Endodermal cell (in vitro differentiated cells): ENCODE measurements around the gene DOCK4. TPM values are rescaled to one million over a fixed set of nuclear protein-coding genes. Genes with fewer than 3 reads are reported as not detected.

ENCODE experiments used
- DNase-seq: peaks from one replicate; pipeline ENCODE4 v3.0.0-alpha.2; 2017
- H3K27ac ChIP-seq: 2 replicates; pipeline ENCODE4 v1.5.1; 2013; ENCODE audit warnings: mild to moderate bottlenecking, low read depth, low read length, moderate library complexity
- H3K27me3 ChIP-seq: 2 replicates; pipeline ENCODE4 v1.6.1; 2013; ENCODE audit warnings: mild to moderate bottlenecking, low read length, moderate library complexity; ENCODE audit not compliant: insufficient read depth, control insufficient read depth, poor library complexity, severe bottlenecking
- H3K36me3 ChIP-seq: 2 replicates; pipeline ENCODE4 v1.7.0; 2013; ENCODE audit warnings: mild to moderate bottlenecking, low read length, moderate library complexity; ENCODE audit not compliant: control insufficient read depth, insufficient read depth
- H3K4me1 ChIP-seq: one replicate; pipeline ENCODE4 v1.7.0; 2013; ENCODE audit warnings: low read length; ENCODE audit not compliant: control insufficient read depth, insufficient read depth
- H3K4me3 ChIP-seq: 2 replicates; pipeline ENCODE4 v1.5.1; 2013; ENCODE audit warnings: mild to moderate bottlenecking, low read length, moderate library complexity
- H3K9ac ChIP-seq: 2 replicates; pipeline ENCODE4 v1.6.1; 2013; ENCODE audit warnings: mild to moderate bottlenecking, low read length, moderate library complexity; ENCODE audit not compliant: poor library complexity, severe bottlenecking; ENCODE audit errors: extremely low read depth
- H3K9me3 ChIP-seq: 2 replicates; pipeline ENCODE4 v1.6.1; 2013; ENCODE audit warnings: mild to moderate bottlenecking, low read length, moderate library complexity; ENCODE audit not compliant: control insufficient read depth
- H3K27ac Mint-ChIP-seq: 2 replicates; pipeline ENCODE4 v1.8.0; 2020; ENCODE audit warnings: mixed read lengths
- H3K27me3 Mint-ChIP-seq: 2 replicates; pipeline ENCODE4 v1.8.0; 2021; ENCODE audit warnings: mild to moderate bottlenecking, mixed read lengths; ENCODE audit not compliant: insufficient read depth
- H3K36me3 Mint-ChIP-seq: 2 replicates; pipeline ENCODE4 v1.8.0; 2020; ENCODE audit warnings: low read depth, mixed read lengths
- H3K4me1 Mint-ChIP-seq: 2 replicates; pipeline ENCODE4 v1.8.0; 2020; ENCODE audit warnings: mixed read lengths
- H3K4me3 Mint-ChIP-seq: 2 replicates; pipeline ENCODE4 v1.8.0; 2020; ENCODE audit warnings: mild to moderate bottlenecking, moderate library complexity, mixed read lengths
- H3K9me3 Mint-ChIP-seq: 2 replicates; pipeline ENCODE4 v1.8.0; 2020; ENCODE audit warnings: mild to moderate bottlenecking, mixed read lengths
- WGBS, 2 experiments: methylation state at CpG; one replicate each; pipeline versions ENCODE4 v1.1.5 to v1.1.7; 2013; ENCODE audit warnings: missing lambda C conversion rate in 2 of 2, mixed read lengths in 1 of 2; ENCODE audit not compliant: insufficient coverage in 1 of 2, insufficient read length in 1 of 2; 5-methylcytosine and 5-hydroxymethylcytosine counted together
- total RNA-seq, 2 donors: library from RNA; stranded (reverse); fragmentation: NEBNext Ultra II Directional in 1 of 2; extraction: Animal tissue kit (Norgen Biotek cat#: 25700) in 1 of 2; gene quantifications; 2 replicates in 1 of 2; 3 replicates in 1 of 2; pipeline ENCODE4 v1.2.1, GENCODE V29; 2021
- TF ChIP-seq, protein P1 (sequence below): fragments of 200-600 bp; sonication (generic); conservative IDR thresholded peaks from 2 replicates; pipeline ENCODE4 v1.5.0; 2021; ENCODE audit warnings: antibody characterized with exemption, mild to moderate bottlenecking

Gene DOCK4
- total RNA-seq, 2 donors from 2014 or later: 11.2 to 15.3 TPM

- TF ChIP-seq, protein P1, sequence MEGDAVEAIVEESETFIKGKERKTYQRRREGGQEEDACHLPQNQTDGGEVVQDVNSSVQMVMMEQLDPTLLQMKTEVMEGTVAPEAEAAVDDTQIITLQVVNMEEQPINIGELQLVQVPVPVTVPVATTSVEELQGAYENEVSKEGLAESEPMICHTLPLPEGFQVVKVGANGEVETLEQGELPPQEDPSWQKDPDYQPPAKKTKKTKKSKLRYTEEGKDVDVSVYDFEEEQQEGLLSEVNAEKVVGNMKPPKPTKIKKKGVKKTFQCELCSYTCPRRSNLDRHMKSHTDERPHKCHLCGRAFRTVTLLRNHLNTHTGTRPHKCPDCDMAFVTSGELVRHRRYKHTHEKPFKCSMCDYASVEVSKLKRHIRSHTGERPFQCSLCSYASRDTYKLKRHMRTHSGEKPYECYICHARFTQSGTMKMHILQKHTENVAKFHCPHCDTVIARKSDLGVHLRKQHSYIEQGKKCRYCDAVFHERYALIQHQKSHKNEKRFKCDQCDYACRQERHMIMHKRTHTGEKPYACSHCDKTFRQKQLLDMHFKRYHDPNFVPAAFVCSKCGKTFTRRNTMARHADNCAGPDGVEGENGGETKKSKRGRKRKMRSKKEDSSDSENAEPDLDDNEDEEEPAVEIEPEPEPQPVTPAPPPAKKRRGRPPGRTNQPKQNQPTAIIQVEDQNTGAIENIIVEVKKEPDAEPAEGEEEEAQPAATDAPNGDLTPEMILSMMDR: no peak
- no peaks in the 10 kb centered on the region for H3K4me1 ChIP-seq
- Mint-ChIP-seq H3K4me3 (no peak overlapping the region), H3K9me3 (no peaks in the 10 kb centered on the region), H3K36me3 (no peaks in the 10 kb centered on the region), H3K27me3 (no peaks in the 10 kb centered on the region), H3K4me1 (peaks cover 17% of the 10 kb centered on the region), H3K27ac (no peak overlapping the region)
- H3K27me3 ChIP-seq: no peaks in the 10 kb centered on the region
- no peaks in the 10 kb centered on the region for H3K9me3 ChIP-seq
- H3K4me3 ChIP-seq: no peak overlapping the region
- H3K27ac ChIP-seq: no peak overlapping the region
- WGBS, 2 experiments: 93 to 98% methylated on average over 5 of the region's 5 CpGs
- DNase-seq: no peak
- no peak overlapping the region for H3K9ac ChIP-seq
- H3K36me3 ChIP-seq: peaks cover 4% of the 10 kb centered on the region
Measured at GRCh38 chr7:111758332-111758731, 447.9 kb downstream of the DOCK4 start.

DNA sequence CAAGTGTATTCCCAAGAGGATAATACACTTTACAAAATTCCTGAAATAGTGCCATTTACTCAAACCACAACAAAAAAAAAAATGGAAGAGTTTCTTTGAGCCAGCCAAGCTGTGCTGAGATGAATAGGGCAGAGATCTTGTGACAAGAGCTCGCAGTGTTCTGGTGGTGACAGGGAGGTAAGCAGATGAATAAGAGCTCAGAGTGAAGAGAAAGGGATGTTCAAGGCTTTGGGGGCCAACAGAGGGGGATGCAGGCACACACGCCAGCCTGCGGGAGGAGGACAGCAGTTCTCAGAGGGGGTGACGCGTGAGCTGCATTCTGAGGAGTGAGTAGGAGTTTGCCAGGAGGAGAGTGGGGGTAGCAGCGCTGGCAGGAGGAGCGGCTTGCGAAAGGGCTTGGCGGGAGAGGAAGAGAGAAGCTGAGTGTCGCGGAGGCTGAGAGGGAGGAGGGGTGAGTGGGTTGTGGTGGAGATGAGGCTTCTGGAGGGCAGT, 449.5 kb downstream of the DOCK4 start:
- Mint-ChIP-seq H3K9me3 (no peaks in the 10 kb centered on the region), H3K27me3 (no peaks in the 10 kb centered on the region), H3K4me3 (no peak overlapping the region), H3K27ac (no peak overlapping the region), H3K36me3 (no peaks in the 10 kb centered on the region), H3K4me1 (peaks cover 17% of the 10 kb centered on the region)
- WGBS, 2 experiments: 39 to 47% methylated on average over 4 to 11 of the region's 11 CpGs
- peak; percentile 85 for DNase-seq
- Histone ChIP-seq H3K9me3 (no peaks in the 10 kb centered on the region), H3K27ac (peak overlapping the region; percentile 56), H3K36me3 (peaks cover 4% of the 10 kb centered on the region), H3K4me3 (no peak overlapping the region), H3K27me3 (no peaks in the 10 kb centered on the region), H3K4me1 (no peaks in the 10 kb centered on the region), H3K9ac (no peak overlapping the region)
- TF ChIP-seq, protein P1: peak; percentile 26

- Histone ChIP-seq H3K4me3 (no peak overlapping the region), H3K9ac (no peak overlapping the region), H3K27me3 (no peaks in the 10 kb centered on the region), H3K36me3 (peaks cover 4% of the 10 kb centered on the region), H3K4me1 (no peaks in the 10 kb centered on the region), H3K27ac (no peak overlapping the region), H3K9me3 (no peaks in the 10 kb centered on the region)
- peaks cover 22% of the 10 kb centered on the region for H3K4me1 Mint-ChIP-seq
- no peak overlapping the region for H3K4me3 Mint-ChIP-seq
- H3K9me3 Mint-ChIP-seq: no peaks in the 10 kb centered on the region
- no peak overlapping the region for H3K27ac Mint-ChIP-seq
- WGBS, 2 experiments: 88 to 97% methylated on average over 6 of the region's 6 CpGs
- no peak for DNase-seq
- no peaks in the 10 kb centered on the region for H3K36me3 Mint-ChIP-seq
- TF ChIP-seq, protein P1: no peak
- H3K27me3 Mint-ChIP-seq: no peaks in the 10 kb centered on the region
Measured at GRCh38 chr7:111755383-111755782, 450.8 kb downstream of the DOCK4 start.
